DOHH2 (cell line): ENCODE measurements around the gene PDE4B.
"Not testable (repeated sequence)": the region's sequence is repeated elsewhere in the genome, so short reads cannot be mapped to it uniquely, and the experiment has no call there.

Experiments
- H3F3A ChIP-seq: fragments of 200-600 bp; sonication (generic), shearing (Covaris generic); 2 replicates; pipeline ENCODE4 v1.6.0; 2016; ENCODE audit warnings: antibody characterized with exemption, mild to moderate bottlenecking; ENCODE audit not compliant: control insufficient read depth, insufficient read depth
- H3K27ac ChIP-seq: fragments of 200-600 bp; sonication (generic); 2 replicates; pipeline ENCODE4 v1.5.1; 2014; ENCODE audit warnings: low read depth, mild to moderate bottlenecking, low read length, moderate library complexity
- H3K27me3 ChIP-seq: fragments of 200-600 bp; sonication (generic); 2 replicates; pipeline ENCODE4 v1.6.1; 2014; ENCODE audit warnings: mild to moderate bottlenecking, low read length, mixed read lengths; ENCODE audit not compliant: control insufficient read depth
- H3K36me3 ChIP-seq: fragments of 200-600 bp; sonication (generic); 2 replicates; pipeline ENCODE4 v1.6.1; 2014; ENCODE audit warnings: mild to moderate bottlenecking, low read length, moderate library complexity, mixed read lengths; ENCODE audit not compliant: control insufficient read depth
- H3K4me1 ChIP-seq: fragments of 200-600 bp; sonication (generic); 2 replicates; pipeline ENCODE4 v1.6.1; 2014; ENCODE audit warnings: mild to moderate bottlenecking, low read length, mixed read lengths; ENCODE audit not compliant: control insufficient read depth
- H3K4me2 ChIP-seq: fragments of 200-600 bp; sonication (generic); 2 replicates; pipeline ENCODE4 v1.6.0; 2014; ENCODE audit warnings: mild to moderate bottlenecking, low read length, moderate library complexity
- H3K4me3 ChIP-seq: fragments of 200-600 bp; sonication (generic); 2 replicates; pipeline ENCODE4 v1.5.1; 2014; ENCODE audit warnings: mild to moderate bottlenecking, low read length, mixed read lengths
- H3K79me2 ChIP-seq: fragments of 200-600 bp; sonication (generic); 2 replicates; pipeline ENCODE4 v1.6.1; 2014; ENCODE audit warnings: mild to moderate bottlenecking, low read length, mixed read lengths; ENCODE audit not compliant: control insufficient read depth
- H3K9me2 ChIP-seq: fragments of 200-600 bp; sonication (generic); replicated peaks from 2 replicates; pipeline ENCODE4 v1.6.1; 2014; ENCODE audit warnings: mild to moderate bottlenecking, low read length, mixed read lengths; ENCODE audit not compliant: control insufficient read depth
- H3K9me3 ChIP-seq: fragments of 200-600 bp; sonication (generic); 2 replicates; pipeline ENCODE4 v1.6.1; 2014; ENCODE audit warnings: antibody characterized with exemption, low read length, mixed read lengths; ENCODE audit not compliant: control insufficient read depth, insufficient read depth
- H4K20me1 ChIP-seq: fragments of 200-600 bp; sonication (generic); 2 replicates; pipeline ENCODE4 v1.6.0; 2014; ENCODE audit warnings: low read depth, mild to moderate bottlenecking, antibody characterized with exemption, low read length, moderate library complexity; ENCODE audit not compliant: control insufficient read depth, insufficient read depth
- CTCF ChIP-seq: fragments of 200-600 bp; sonication (generic); IDR thresholded peaks from one replicate; pipeline ENCODE4 v1.5.1; 2014; ENCODE audit warnings: antibody characterized with exemption, mild to moderate bottlenecking, low read depth, low read length; ENCODE audit not compliant: poor library complexity, severe bottlenecking
- EZH2phosphoT487 ChIP-seq: fragments of 200-600 bp; sonication (generic); IDR thresholded peaks from 2 replicates; pipeline ENCODE4 v1.6.1; 2017; ENCODE audit warnings: borderline replicate concordance, mild to moderate bottlenecking, antibody characterized with exemption, low read length, moderate library complexity, mixed read lengths

The PDE4B gene

GRCh38 chr1:65998763-65999583 is 206.3 kb downstream of the PDE4B start:
- no peaks in the 10 kb centered on the region for H3F3A ChIP-seq
- H4K20me1 ChIP-seq: no peaks in the 10 kb centered on the region
- no peak for TF ChIP-seq EZH2phosphoT487
- no peak for TF ChIP-seq CTCF
- H3K4me1 ChIP-seq: peaks cover 6% of the 10 kb centered on the region
- H3K9me2 ChIP-seq: no peaks in the 10 kb centered on the region
- no peak overlapping the region for H3K27ac ChIP-seq
- no peaks in the 10 kb centered on the region for H3K27me3 ChIP-seq
- H3K4me3 ChIP-seq: no peak overlapping the region
- no peaks in the 10 kb centered on the region for H3K36me3 ChIP-seq
- no peaks in the 10 kb centered on the region for H3K9me3 ChIP-seq
- no peaks in the 10 kb centered on the region for H3K79me2 ChIP-seq
- no peak overlapping the region for H3K4me2 ChIP-seq

- Histone ChIP-seq H3K36me3 (no peaks in the 10 kb centered on the region), H3K4me3 (no peak overlapping the region), H3K79me2 (no peaks in the 10 kb centered on the region), H4K20me1 (no peaks in the 10 kb centered on the region), H3F3A (no peaks in the 10 kb centered on the region), H3K9me3 (no peaks in the 10 kb centered on the region), H3K4me2 (no peak overlapping the region), H3K4me1 (peaks cover 6% of the 10 kb centered on the region), H3K9me2 (no peaks in the 10 kb centered on the region), H3K27me3 (no peaks in the 10 kb centered on the region), H3K27ac (no peak overlapping the region)
- TF ChIP-seq CTCF (no peak), EZH2phosphoT487 (no peak)
Measured at GRCh38 chr1:66000033-66000637, 207.4 kb downstream of the PDE4B start.

GRCh38 chr1:66003690-66004089 is 211.0 kb downstream of the PDE4B start:
- H3K27me3 ChIP-seq: no peaks in the 10 kb centered on the region
- H3K4me2 ChIP-seq: no peak overlapping the region
- no peaks in the 10 kb centered on the region for H3K36me3 ChIP-seq
- no peaks in the 10 kb centered on the region for H3K9me3 ChIP-seq
- H3K27ac ChIP-seq: no peak overlapping the region
- no peak overlapping the region for H3K4me3 ChIP-seq
- no peaks in the 10 kb centered on the region for H3F3A ChIP-seq
- TF ChIP-seq EZH2phosphoT487 (no peak), CTCF (no peak)
- no peaks in the 10 kb centered on the region for H3K9me2 ChIP-seq
- no peaks in the 10 kb centered on the region for H3K79me2 ChIP-seq
- H4K20me1 ChIP-seq: no peaks in the 10 kb centered on the region
- H3K4me1 ChIP-seq: peaks cover 6% of the 10 kb centered on the region

- H3K4me3 ChIP-seq, H3K79me2 ChIP-seq, H4K20me1 ChIP-seq, H3K9me2 ChIP-seq, H3F3A ChIP-seq, H3K27me3 ChIP-seq, H3K36me3 ChIP-seq, H3K4me1 ChIP-seq, H3K4me2 ChIP-seq, H3K27ac ChIP-seq, H3K9me3 ChIP-seq: not testable (repeated sequence)
Measured at GRCh38 chr1:66006534-66006933, 213.8 kb downstream of the PDE4B start.
